CD14-positive monocyte (primary cell): ENCODE data around the gene TIAM2. TPM values are rescaled to one million over a fixed set of nuclear protein-coding genes. Genes with fewer than 3 reads are reported as not detected.
"Not testable (repeated sequence)": the region's sequence is repeated elsewhere in the genome, so short reads cannot be mapped to it uniquely, and the experiment has no call there.

ENCODE experiments used
- DNase-seq, 3 donors: peaks; one replicate each; pipeline ENCODE4 v3.0.0-alpha.2; 2011 to 2022
- H2AFZ ChIP-seq: 2 replicates; pipeline ENCODE4 v1.6.0; 2012; ENCODE audit warnings: mild to moderate bottlenecking, low read depth, low read length, inconsistent platforms; ENCODE audit not compliant: insufficient read depth, poor library complexity, severe bottlenecking
- H3K27ac ChIP-seq, 2 donors: 1 replicate in 1 of 2; 2 replicates in 1 of 2; pipeline ENCODE4 v1.5.1; 2012 to 2013; ENCODE audit warnings: low read length in 2 of 2, control low read depth in 1 of 2, inconsistent platforms in 1 of 2, low read depth in 1 of 2, mild to moderate bottlenecking in 1 of 2
- H3K27me3 ChIP-seq, 2 donors: one replicate each; pipeline versions ENCODE4 v1.6.0 to v1.6.1; 2011 to 2013; ENCODE audit warnings: low read length in 2 of 2; ENCODE audit not compliant: control insufficient read depth in 2 of 2, insufficient read depth in 2 of 2
- H3K36me3 ChIP-seq, 2 donors: replicated peaks in 1 of 2; 1 replicate in 1 of 2; 2 replicates in 1 of 2; pipeline versions ENCODE4 v1.5.1 to v1.6.1; 2012 to 2013; ENCODE audit warnings: low read length in 2 of 2, control low read depth in 1 of 2, inconsistent platforms in 1 of 2, mild to moderate bottlenecking in 1 of 2; ENCODE audit not compliant: insufficient read depth in 2 of 2, control insufficient read depth in 1 of 2
- H3K4me1 ChIP-seq, 2 donors: 1 replicate in 1 of 2; 2 replicates in 1 of 2; pipeline versions ENCODE4 v1.5.1 to v1.6.1; 2012 to 2013; ENCODE audit warnings: low read length in 2 of 2, control low read depth in 1 of 2, inconsistent platforms in 1 of 2, mild to moderate bottlenecking in 1 of 2, moderate library complexity in 1 of 2; ENCODE audit not compliant: insufficient read depth in 2 of 2, control insufficient read depth in 1 of 2
- H3K4me2 ChIP-seq: replicated peaks from 2 replicates; pipeline ENCODE3; 2012; ENCODE audit warnings: low read length, moderate library complexity, mild to moderate bottlenecking; ENCODE audit not compliant: poor library complexity, severe bottlenecking; ENCODE audit errors: extremely low read depth
- H3K4me3 ChIP-seq, 3 experiments: fragments of 200-600 bp in 1 of 3; sonication (generic) in 1 of 3; replicated peaks in 1 of 3; 1 replicate in 2 of 3; 2 replicates in 1 of 3; pipeline ENCODE4 v1.5.1; 2011 to 2013; ENCODE audit warnings: low read length in 3 of 3, mild to moderate bottlenecking in 3 of 3, control low read depth in 2 of 3, low read depth in 2 of 3, inconsistent platforms in 1 of 3, moderate library complexity in 1 of 3
- H3K79me2 ChIP-seq: 2 replicates; pipeline ENCODE4 v1.6.0; 2012; ENCODE audit warnings: mild to moderate bottlenecking, control low read depth, inconsistent platforms, low read length, moderate library complexity; ENCODE audit not compliant: insufficient read depth
- H3K9ac ChIP-seq: 2 replicates; pipeline ENCODE4 v1.6.0; 2017; ENCODE audit warnings: low read length, mild to moderate bottlenecking; ENCODE audit not compliant: insufficient read depth, poor library complexity, severe bottlenecking
- H3K9me3 ChIP-seq, 2 donors: replicated peaks in 1 of 2; 1 replicate in 1 of 2; 2 replicates in 1 of 2; pipeline versions ENCODE4 v1.5.1 to v1.6.1; 2012 to 2013; ENCODE audit warnings: low read length in 2 of 2, control low read depth in 1 of 2; ENCODE audit not compliant: control insufficient read depth in 1 of 2, insufficient read depth in 1 of 2
- H4K20me1 ChIP-seq: 2 replicates; pipeline ENCODE4 v1.6.0; 2012; ENCODE audit warnings: mild to moderate bottlenecking, low read length, control low read depth, moderate library complexity; ENCODE audit not compliant: insufficient read depth
- H3K27ac Mint-ChIP-seq, 7 donors: one replicate each; pipeline ENCODE4 v1.8.0; 2020; ENCODE audit warnings: mild to moderate bottlenecking in 7 of 7, mixed read lengths in 7 of 7, moderate library complexity in 6 of 7, inconsistent platforms in 2 of 7
- H3K27me3 Mint-ChIP-seq, 3 donors: one replicate each; pipeline ENCODE4 v1.8.0; 2021 to 2022; ENCODE audit warnings: low read depth in 3 of 3, mild to moderate bottlenecking in 3 of 3, mixed read lengths in 3 of 3, moderate library complexity in 3 of 3, inconsistent platforms in 1 of 3
- H3K36me3 Mint-ChIP-seq, 2 donors: one replicate each; pipeline ENCODE4 v1.8.0; 2020; ENCODE audit warnings: mixed read lengths in 2 of 2, inconsistent platforms in 1 of 2, mild to moderate bottlenecking in 1 of 2
- H3K4me1 Mint-ChIP-seq: one replicate; pipeline ENCODE4 v1.8.0; 2020; ENCODE audit warnings: mild to moderate bottlenecking, mixed read lengths
- H3K4me3 Mint-ChIP-seq, 2 donors: one replicate each; pipeline ENCODE4 v1.8.0; 2020; ENCODE audit warnings: mild to moderate bottlenecking in 2 of 2, mixed read lengths in 2 of 2, moderate library complexity in 1 of 2
- H3K9me3 Mint-ChIP-seq, 7 donors: one replicate each; pipeline ENCODE4 v1.8.0; 2020 to 2022; ENCODE audit warnings: mixed read lengths in 7 of 7, mild to moderate bottlenecking in 6 of 7, moderate library complexity in 6 of 7, inconsistent platforms in 2 of 7
- WGBS: methylation state at CpG from one replicate; pipeline ENCODE4 v1.1.5; 2013; ENCODE audit warnings: missing lambda C conversion rate; ENCODE audit not compliant: insufficient coverage; 5-methylcytosine and 5-hydroxymethylcytosine counted together
- intact Hi-C, 2 donors: fragments of 100-400 bp; cut with micrococcal nuclease; formaldehyde crosslinking; loops; one replicate each; pipeline versions ENCODE4 v1.15.0 to v1.15.1; 2023
- polyA plus RNA-seq, 3 donors: library from polyadenylated mRNA; depleted of rRNA in 1 of 3; unstranded in 2 of 3; stranded (reverse) in 1 of 3; fragments of 300-500 nt in 2 of 3; fragments of >200 nt in 1 of 3; fragmentation: Illumina TruSeq in 2 of 3; gene quantifications; 1 replicate in 2 of 3; 2 replicates in 1 of 3; pipeline ENCODE4 v1.2.3, GENCODE V29; 2012 to 2021
- TF ChIP-seq, protein P1 (sequence below): fragments of 200-600 bp; IDR thresholded peaks from one replicate; pipeline ENCODE4 v1.8.0; 2022; ENCODE audit warnings: antibody characterized with exemption, mild to moderate bottlenecking

The TIAM2 gene
- polyA plus RNA-seq, 3 donors, result 0.25 to 4.2 (median 0.67) TPM

- H3K27me3 ChIP-seq, result no peaks in the 10 kb centered on the region
- DNase-seq, result no peak
- H3K4me3 ChIP-seq, result no peak overlapping the region
- no peaks in the 10 kb centered on the region for H3K9me3 ChIP-seq
- H3K79me2 ChIP-seq, result no peaks in the 10 kb centered on the region
- H2AFZ ChIP-seq, result no peak overlapping the region
- intact Hi-C loops, result no loop called here
- Mint-ChIP-seq H3K27me3 (peaks cover 0 to 8% (median 2%) of the 10 kb centered on the region in 3 donors), H3K4me1 (no peaks in the 10 kb centered on the region), H3K9me3 (peaks cover 0 to 3% (median 0%) of the 10 kb centered on the region in 7 donors), H3K4me3 (no peak overlapping the region), H3K36me3 (peaks cover 5 to 7% of the 10 kb centered on the region in 2 donors), H3K27ac (no peak overlapping the region)
- no peaks in the 10 kb centered on the region for H3K36me3 ChIP-seq
- TF ChIP-seq, protein P1, sequence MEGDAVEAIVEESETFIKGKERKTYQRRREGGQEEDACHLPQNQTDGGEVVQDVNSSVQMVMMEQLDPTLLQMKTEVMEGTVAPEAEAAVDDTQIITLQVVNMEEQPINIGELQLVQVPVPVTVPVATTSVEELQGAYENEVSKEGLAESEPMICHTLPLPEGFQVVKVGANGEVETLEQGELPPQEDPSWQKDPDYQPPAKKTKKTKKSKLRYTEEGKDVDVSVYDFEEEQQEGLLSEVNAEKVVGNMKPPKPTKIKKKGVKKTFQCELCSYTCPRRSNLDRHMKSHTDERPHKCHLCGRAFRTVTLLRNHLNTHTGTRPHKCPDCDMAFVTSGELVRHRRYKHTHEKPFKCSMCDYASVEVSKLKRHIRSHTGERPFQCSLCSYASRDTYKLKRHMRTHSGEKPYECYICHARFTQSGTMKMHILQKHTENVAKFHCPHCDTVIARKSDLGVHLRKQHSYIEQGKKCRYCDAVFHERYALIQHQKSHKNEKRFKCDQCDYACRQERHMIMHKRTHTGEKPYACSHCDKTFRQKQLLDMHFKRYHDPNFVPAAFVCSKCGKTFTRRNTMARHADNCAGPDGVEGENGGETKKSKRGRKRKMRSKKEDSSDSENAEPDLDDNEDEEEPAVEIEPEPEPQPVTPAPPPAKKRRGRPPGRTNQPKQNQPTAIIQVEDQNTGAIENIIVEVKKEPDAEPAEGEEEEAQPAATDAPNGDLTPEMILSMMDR, result no peak
- H3K27ac ChIP-seq, result no peak overlapping the region
- no peak overlapping the region for H3K4me2 ChIP-seq
- no peak overlapping the region for H3K9ac ChIP-seq
- H4K20me1 ChIP-seq, result no peaks in the 10 kb centered on the region
- no CpG with 5 or more reads among the region's 6 CpGs for WGBS
- H3K4me1 ChIP-seq, result no peaks in the 10 kb centered on the region
These were observed 34.1 kb upstream of the TIAM2 start for GRCh38 chr6:154960854-154961530.

DNA sequence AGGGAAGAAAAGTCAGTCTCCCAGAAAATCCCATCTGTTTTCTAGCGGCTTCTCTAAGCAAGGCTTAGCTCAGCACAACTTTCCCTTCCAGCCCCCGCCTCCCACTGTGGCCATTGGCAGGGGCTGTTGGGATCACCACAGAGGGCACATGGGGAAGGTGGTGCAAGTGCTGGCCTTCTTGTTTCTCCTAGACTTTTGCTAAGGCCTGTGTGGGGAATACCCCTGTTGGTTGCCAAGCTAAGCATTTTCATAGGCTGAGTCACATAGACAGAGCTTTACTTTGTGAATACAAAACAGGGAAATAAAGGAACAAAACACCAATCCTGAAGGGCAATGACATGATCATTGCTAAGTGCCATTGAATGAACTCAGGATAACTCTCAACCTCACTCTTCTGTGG is 32.4 kb upstream of the TIAM2 start:
- H3K27me3 ChIP-seq, result no peaks in the 10 kb centered on the region
- no peaks in the 10 kb centered on the region for H3K4me1 Mint-ChIP-seq
- peaks cover 0 to 11% (median 7%) of the 10 kb centered on the region in 7 donors for H3K9me3 Mint-ChIP-seq
- no peak overlapping the region for H3K4me3 ChIP-seq
- H3K9me3 ChIP-seq, result no peaks in the 10 kb centered on the region
- intact Hi-C loops, result no loop called here
- no peaks in the 10 kb centered on the region for H3K4me1 ChIP-seq
- peaks cover 5 to 7% of the 10 kb centered on the region in 2 donors for H3K36me3 Mint-ChIP-seq
- no peak overlapping the region for H3K4me3 Mint-ChIP-seq
- H4K20me1 ChIP-seq, result no peaks in the 10 kb centered on the region
- WGBS, result no CpG with 5 or more reads among the region's 2 CpGs
- no peaks in the 10 kb centered on the region for H3K36me3 ChIP-seq
- no peak overlapping the region for H3K4me2 ChIP-seq
- H3K9ac ChIP-seq, result no peak overlapping the region
- peaks cover 0 to 10% (median 2%) of the 10 kb centered on the region in 3 donors for H3K27me3 Mint-ChIP-seq
- no peak for DNase-seq
- no peak overlapping the region for H3K27ac ChIP-seq
- no peak overlapping the region for H3K27ac Mint-ChIP-seq
- no peaks in the 10 kb centered on the region for H3K79me2 ChIP-seq
- H2AFZ ChIP-seq, result no peak overlapping the region
- TF ChIP-seq, protein P1, result no peak

DNA sequence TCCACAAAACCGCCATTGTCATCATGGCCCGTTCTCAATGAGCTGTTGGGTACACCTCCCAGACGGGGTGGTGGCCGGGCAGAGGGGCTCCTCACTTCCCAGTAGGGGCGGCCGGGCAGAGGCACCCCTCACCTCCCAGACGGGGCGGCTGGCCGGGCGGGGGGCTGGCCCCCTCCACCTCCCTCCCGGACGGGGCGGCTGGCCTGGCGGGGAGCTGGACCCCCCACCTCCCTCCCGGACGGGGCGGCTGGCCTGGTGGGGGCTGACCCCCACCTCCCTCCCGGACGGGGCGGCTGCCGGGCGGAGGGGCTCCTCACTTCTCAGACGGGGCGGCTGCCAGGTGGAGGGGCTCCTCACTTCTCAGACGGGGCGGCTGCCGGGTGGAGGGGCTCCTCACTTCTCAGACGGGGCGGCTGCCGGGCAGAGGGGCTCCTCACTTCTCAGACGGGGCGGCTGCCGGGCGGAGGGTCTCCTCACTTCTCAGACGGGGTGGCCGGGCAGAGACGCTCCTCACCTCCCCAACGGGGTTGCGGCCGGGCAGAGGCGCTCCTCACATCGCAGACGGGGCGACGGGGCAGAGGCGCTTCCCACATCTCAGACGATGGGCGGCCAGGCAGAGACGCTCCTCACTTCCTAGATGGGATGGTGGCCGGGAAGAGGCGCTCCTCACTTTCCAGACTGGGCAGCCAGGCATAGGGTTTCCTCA is 28.9 kb upstream of the TIAM2 start:
- intact Hi-C loops, H3K4me3 Mint-ChIP-seq: not testable (repeated sequence)

More for the DNA sequence above, 28.9 kb upstream of the TIAM2 start:
- not testable (repeated sequence) for H3K4me1 ChIP-seq, H4K20me1 ChIP-seq, H3K9me3 ChIP-seq, H3K9ac ChIP-seq, H3K27me3 Mint-ChIP-seq, DNase-seq, H3K27ac Mint-ChIP-seq, H3K4me2 ChIP-seq, H3K36me3 ChIP-seq, H3K4me1 Mint-ChIP-seq, H2AFZ ChIP-seq, H3K27ac ChIP-seq, H3K27me3 ChIP-seq, H3K36me3 Mint-ChIP-seq, H3K79me2 ChIP-seq, H3K4me3 ChIP-seq
- WGBS, result 98% methylated on average over 17 of the region's 51 CpGs
- H3K9me3 Mint-ChIP-seq, result peaks cover 0 to 11% (median 7%) of the 10 kb centered on the region in 7 donors
